Keratinocyte (primary cell): ENCODE measurements around the gene ARHGAP32. TPM values are rescaled to one million over a fixed set of nuclear protein-coding genes. Genes with fewer than 3 reads are reported as not detected.

Experiments
- DNase-seq: peaks from one replicate; pipeline ENCODE4 v3.0.0-alpha.2; 2011; ENCODE audit warnings: low read depth, missing footprints, low spot score
- FAIRE-seq: peaks from 2 replicates; lab custom pipeline; 2011; peaks lifted over from hg19 to GRCh38; lab: Jason Lieb, UNC
- H2AFZ ChIP-seq: 2 replicates; pipeline ENCODE4 v1.6.0; 2012; ENCODE audit warnings: low read length, control low read depth, inconsistent platforms; ENCODE audit not compliant: control insufficient read depth
- H3K27ac ChIP-seq: 2 replicates; pipeline ENCODE4 v1.5.1; 2011; ENCODE audit warnings: low read length; ENCODE audit not compliant: control insufficient read depth, insufficient read depth
- H3K27me3 ChIP-seq: 3 replicates; pipeline ENCODE4 v1.6.0; 2011; ENCODE audit warnings: low read length; ENCODE audit not compliant: control insufficient read depth, insufficient read depth; ENCODE audit errors: extremely low read depth
- H3K36me3 ChIP-seq, 2 experiments: 2 replicates in 1 of 2; 3 replicates in 1 of 2; pipeline ENCODE4 v1.5.1; 2011; ENCODE audit warnings: low read length in 2 of 2, mild to moderate bottlenecking in 1 of 2; ENCODE audit not compliant: control insufficient read depth in 2 of 2, insufficient read depth in 2 of 2; ENCODE audit errors: extremely low read depth in 1 of 2
- H3K4me1 ChIP-seq: 3 replicates; pipeline ENCODE4 v1.5.1; 2011; ENCODE audit warnings: low read length; ENCODE audit not compliant: control insufficient read depth, insufficient read depth; ENCODE audit errors: extremely low read depth
- H3K4me2 ChIP-seq: 3 replicates; pipeline ENCODE4 v1.6.0; 2011; ENCODE audit warnings: low read depth, low read length; ENCODE audit not compliant: control insufficient read depth, insufficient read depth; ENCODE audit errors: extremely low read depth
- H3K4me3 ChIP-seq, 3 experiments: fragments of 200-600 bp in 1 of 3; sonication (generic) in 1 of 3; 2 replicates in 2 of 3; 3 replicates in 1 of 3; pipeline ENCODE4 v1.5.1; 2011 to 2016; ENCODE audit warnings: low read length in 3 of 3, mild to moderate bottlenecking in 3 of 3, control low read depth in 2 of 3, inconsistent platforms in 1 of 3, low read depth in 1 of 3, mixed read lengths in 1 of 3, mixed run types in 1 of 3, moderate library complexity in 1 of 3; ENCODE audit not compliant: control insufficient read depth in 2 of 3, insufficient read depth in 2 of 3; ENCODE audit errors: extremely low read depth in 1 of 3
- H3K79me2 ChIP-seq: 2 replicates; pipeline ENCODE4 v1.6.0; 2012; ENCODE audit warnings: low read length; ENCODE audit not compliant: control insufficient read depth, insufficient read depth
- H3K9ac ChIP-seq: 3 replicates; pipeline ENCODE4 v1.6.0; 2011; ENCODE audit warnings: low read length; ENCODE audit not compliant: control insufficient read depth, insufficient read depth; ENCODE audit errors: extremely low read depth
- H3K9me1 ChIP-seq: 3 replicates; pipeline ENCODE4 v1.6.0; 2011; ENCODE audit warnings: low read length; ENCODE audit not compliant: control insufficient read depth, insufficient read depth; ENCODE audit errors: extremely low read depth
- H3K9me3 ChIP-seq: 2 replicates; pipeline ENCODE4 v1.5.1; 2012; ENCODE audit warnings: low read depth, low read length; ENCODE audit not compliant: control insufficient read depth
- H4K20me1 ChIP-seq: 3 replicates; pipeline ENCODE4 v1.6.0; 2011; ENCODE audit warnings: low read length; ENCODE audit not compliant: control insufficient read depth, insufficient read depth; ENCODE audit errors: extremely low read depth
- EZH2 ChIP-seq: IDR thresholded peaks from one replicate; pipeline ENCODE4 v1.6.1; 2012; ENCODE audit warnings: inconsistent platforms, mild to moderate bottlenecking, low read length, moderate library complexity
- dilution Hi-C: fragments of 300-500 bp; cut with MboI; formaldehyde crosslinking; loops from one replicate; pipeline ENCODE4 v1.7.0; 2020; ENCODE audit warnings: low sequenced_read_pairs; ENCODE audit not compliant: extremely low pct_ligation_motif_present
- polyA plus RNA-seq, 5 experiments: library from polyadenylated mRNA; depleted of rRNA in 3 of 5; stranded (reverse) in 3 of 5; stranded (forward) in 1 of 5; unstranded in 1 of 5; fragments of >200 nt; gene quantifications; 1 replicate in 1 of 5; 2 replicates in 3 of 5; 3 replicates in 1 of 5; pipeline versions ENCODE4 v1.2.1 to v1.2.3, GENCODE V29; 2011 to 2012; ENCODE audit warnings: missing spikeins in 2 of 5, low read depth in 1 of 5, low replicate concordance in 1 of 5
- TF ChIP-seq, protein P1 (sequence below), 3 experiments: IDR thresholded peaks in 1 of 3; conservative IDR thresholded peaks in 1 of 3; optimal IDR thresholded peaks in 1 of 3; 2 replicates in 2 of 3; 3 replicates in 1 of 3; pipeline versions ENCODE3 to v1.5.1; 2011; ENCODE audit warnings: low read length in 3 of 3, mild to moderate bottlenecking in 3 of 3, moderate library complexity in 2 of 3, control low read depth in 1 of 3, inconsistent platforms in 1 of 3; ENCODE audit not compliant: insufficient read depth in 2 of 3; ENCODE audit errors: extremely low read depth in 1 of 3

ARHGAP32 gene
- polyA plus RNA-seq, 1 donor (not counting 4 experiments of a cell fraction or from before 2014, with no cell fraction given), result 10.8 TPM

GRCh38 chr11:128968916-128969315 is 223.2 kb downstream of the ARHGAP32 start:
- TF ChIP-seq EZH2, result no peak
- TF ChIP-seq, protein P1, sequence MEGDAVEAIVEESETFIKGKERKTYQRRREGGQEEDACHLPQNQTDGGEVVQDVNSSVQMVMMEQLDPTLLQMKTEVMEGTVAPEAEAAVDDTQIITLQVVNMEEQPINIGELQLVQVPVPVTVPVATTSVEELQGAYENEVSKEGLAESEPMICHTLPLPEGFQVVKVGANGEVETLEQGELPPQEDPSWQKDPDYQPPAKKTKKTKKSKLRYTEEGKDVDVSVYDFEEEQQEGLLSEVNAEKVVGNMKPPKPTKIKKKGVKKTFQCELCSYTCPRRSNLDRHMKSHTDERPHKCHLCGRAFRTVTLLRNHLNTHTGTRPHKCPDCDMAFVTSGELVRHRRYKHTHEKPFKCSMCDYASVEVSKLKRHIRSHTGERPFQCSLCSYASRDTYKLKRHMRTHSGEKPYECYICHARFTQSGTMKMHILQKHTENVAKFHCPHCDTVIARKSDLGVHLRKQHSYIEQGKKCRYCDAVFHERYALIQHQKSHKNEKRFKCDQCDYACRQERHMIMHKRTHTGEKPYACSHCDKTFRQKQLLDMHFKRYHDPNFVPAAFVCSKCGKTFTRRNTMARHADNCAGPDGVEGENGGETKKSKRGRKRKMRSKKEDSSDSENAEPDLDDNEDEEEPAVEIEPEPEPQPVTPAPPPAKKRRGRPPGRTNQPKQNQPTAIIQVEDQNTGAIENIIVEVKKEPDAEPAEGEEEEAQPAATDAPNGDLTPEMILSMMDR (optimal IDR thresholded peaks at IDR 0.05 in 1 of 3, IDR thresholded peaks at IDR 0.05 in 1 of 3, conservative IDR thresholded peaks at IDR 0.05 in 1 of 3; ENCODE audit: extremely low read depth in 1 of 3, insufficient read depth in 2 of 3, low read length in 3 of 3), result no peak
- Histone ChIP-seq H3K79me2 (no peaks in the 10 kb centered on the region), H3K27me3 (no peaks in the 10 kb centered on the region), H3K27ac (no peak overlapping the region), H3K9me3 (no peaks in the 10 kb centered on the region), H3K4me1 (no peaks in the 10 kb centered on the region), H4K20me1 (no peaks in the 10 kb centered on the region), H3K36me3 (peaks cover 18 to 23% of the 10 kb centered on the region in 2 experiments), H3K9me1 (no peaks in the 10 kb centered on the region), H3K9ac (no peak overlapping the region), H3K4me3 (no peak overlapping the region), H2AFZ (no peak overlapping the region), H3K4me2 (no peak overlapping the region)
- DNase-seq (no peak), FAIRE-seq (no peak)
- dilution Hi-C loops, result no loop called here

DNA sequence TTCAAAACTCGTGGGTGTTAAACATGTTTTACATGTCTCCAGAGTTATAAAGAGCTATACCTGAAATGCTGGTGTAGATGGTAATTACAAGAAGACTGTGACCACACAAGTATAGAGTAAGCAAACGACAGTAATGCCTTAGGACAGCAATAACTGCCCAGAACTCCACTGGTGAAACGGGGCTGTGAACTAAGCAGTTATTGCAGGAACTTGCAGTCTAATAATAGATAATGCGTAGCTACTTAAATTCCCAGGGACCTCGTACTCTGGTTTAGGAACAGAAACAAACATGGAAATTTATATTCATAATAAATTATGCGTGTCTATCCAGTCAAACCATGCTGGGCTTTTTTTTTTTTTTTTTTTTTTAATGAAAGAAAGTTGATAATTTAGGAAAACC is 224.5 kb downstream of the ARHGAP32 start:
- Histone ChIP-seq H3K4me2 (no peak overlapping the region), H3K4me3 (no peak overlapping the region), H3K9me1 (no peaks in the 10 kb centered on the region), H3K27ac (no peak overlapping the region), H3K36me3 (peaks cover 16 to 21% of the 10 kb centered on the region in 2 experiments), H2AFZ (no peak overlapping the region), H3K79me2 (no peaks in the 10 kb centered on the region), H3K9me3 (no peaks in the 10 kb centered on the region), H3K9ac (no peak overlapping the region), H4K20me1 (no peaks in the 10 kb centered on the region), H3K4me1 (no peaks in the 10 kb centered on the region), H3K27me3 (no peaks in the 10 kb centered on the region)
- DNase-seq (no peak), FAIRE-seq (no peak)
- dilution Hi-C loops, result no loop called here
- TF ChIP-seq, protein P1 (optimal IDR thresholded peaks at IDR 0.05 in 1 of 3, IDR thresholded peaks at IDR 0.05 in 1 of 3, conservative IDR thresholded peaks at IDR 0.05 in 1 of 3; ENCODE audit: extremely low read depth in 1 of 3, insufficient read depth in 2 of 3, low read length in 3 of 3), result no peak
- TF ChIP-seq EZH2, result no peak
